NCI-H2171 (cell line): ENCODE results near the gene TFAP2E.

Source experiments
- DNase-seq: peaks from one replicate; lab custom pipeline; 2025; lab: John Stamatoyannopoulos, UW

Gene TFAP2E

GRCh38 chr1:35644204-35644603 lies 71.1 kb downstream of the TFAP2E start:
- no peak for DNase-seq
